Measurements from ENCODE around the gene MRPL20.

MRPL20 gene

DNA sequence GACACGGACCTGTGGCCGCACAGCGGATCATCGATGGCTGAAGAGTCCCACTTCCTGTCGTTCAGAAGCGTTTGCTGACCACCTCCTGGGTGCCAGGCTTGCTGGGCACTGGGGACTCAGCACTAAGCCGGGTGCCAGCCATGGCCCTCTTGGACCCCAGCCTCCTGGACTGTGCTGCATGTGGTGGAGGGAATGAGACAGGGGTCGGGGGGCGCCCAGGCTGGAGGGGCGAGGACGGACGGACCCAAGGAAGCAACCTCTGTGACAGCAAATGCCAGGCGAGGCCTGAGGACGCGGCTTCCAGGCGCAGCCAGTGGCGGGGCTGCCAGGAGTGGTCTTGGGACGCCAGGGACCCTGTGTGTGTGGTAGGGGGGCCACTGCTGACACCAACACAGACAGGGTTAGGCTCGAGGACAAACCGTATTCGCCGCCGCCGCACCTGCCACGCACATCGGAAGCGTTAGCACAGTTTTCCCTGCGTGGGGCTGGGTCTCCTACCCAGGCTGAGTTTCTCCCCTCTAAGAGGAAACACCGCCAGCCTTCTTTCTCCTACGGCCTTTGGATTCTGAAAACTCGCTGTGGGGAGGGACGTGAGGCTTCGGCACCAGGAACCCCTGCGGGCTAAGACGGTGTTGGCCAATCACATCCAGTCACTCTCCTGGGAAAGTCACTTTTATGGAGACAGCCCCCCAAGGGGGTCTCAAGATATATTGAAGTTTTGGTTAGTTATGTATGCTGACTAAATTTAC, 45.7 kb downstream of the MRPL20 start:
- Mint-ChIP-seq H3K27me3 (ENCODE audit: low read depth) (no peaks in the 10 kb centered on the region), H3K9me3 (no peaks in the 10 kb centered on the region), H3K4me3 (peak overlapping the region in 2 of 3 experiments; percentile 73 to 82), H3K36me3 (ENCODE audit: low read depth) (no peaks in the 10 kb centered on the region), H3K4me1 (peaks cover 26% of the 10 kb centered on the region), H3K27ac (peak overlapping the region; percentile 94 to 100 (median 96))
- TF ChIP-seq, protein P1, sequence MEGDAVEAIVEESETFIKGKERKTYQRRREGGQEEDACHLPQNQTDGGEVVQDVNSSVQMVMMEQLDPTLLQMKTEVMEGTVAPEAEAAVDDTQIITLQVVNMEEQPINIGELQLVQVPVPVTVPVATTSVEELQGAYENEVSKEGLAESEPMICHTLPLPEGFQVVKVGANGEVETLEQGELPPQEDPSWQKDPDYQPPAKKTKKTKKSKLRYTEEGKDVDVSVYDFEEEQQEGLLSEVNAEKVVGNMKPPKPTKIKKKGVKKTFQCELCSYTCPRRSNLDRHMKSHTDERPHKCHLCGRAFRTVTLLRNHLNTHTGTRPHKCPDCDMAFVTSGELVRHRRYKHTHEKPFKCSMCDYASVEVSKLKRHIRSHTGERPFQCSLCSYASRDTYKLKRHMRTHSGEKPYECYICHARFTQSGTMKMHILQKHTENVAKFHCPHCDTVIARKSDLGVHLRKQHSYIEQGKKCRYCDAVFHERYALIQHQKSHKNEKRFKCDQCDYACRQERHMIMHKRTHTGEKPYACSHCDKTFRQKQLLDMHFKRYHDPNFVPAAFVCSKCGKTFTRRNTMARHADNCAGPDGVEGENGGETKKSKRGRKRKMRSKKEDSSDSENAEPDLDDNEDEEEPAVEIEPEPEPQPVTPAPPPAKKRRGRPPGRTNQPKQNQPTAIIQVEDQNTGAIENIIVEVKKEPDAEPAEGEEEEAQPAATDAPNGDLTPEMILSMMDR (IDR thresholded peaks at IDR 0.05; ENCODE audit: unreplicated experiment in 3 of 3) = no peak

DNA sequence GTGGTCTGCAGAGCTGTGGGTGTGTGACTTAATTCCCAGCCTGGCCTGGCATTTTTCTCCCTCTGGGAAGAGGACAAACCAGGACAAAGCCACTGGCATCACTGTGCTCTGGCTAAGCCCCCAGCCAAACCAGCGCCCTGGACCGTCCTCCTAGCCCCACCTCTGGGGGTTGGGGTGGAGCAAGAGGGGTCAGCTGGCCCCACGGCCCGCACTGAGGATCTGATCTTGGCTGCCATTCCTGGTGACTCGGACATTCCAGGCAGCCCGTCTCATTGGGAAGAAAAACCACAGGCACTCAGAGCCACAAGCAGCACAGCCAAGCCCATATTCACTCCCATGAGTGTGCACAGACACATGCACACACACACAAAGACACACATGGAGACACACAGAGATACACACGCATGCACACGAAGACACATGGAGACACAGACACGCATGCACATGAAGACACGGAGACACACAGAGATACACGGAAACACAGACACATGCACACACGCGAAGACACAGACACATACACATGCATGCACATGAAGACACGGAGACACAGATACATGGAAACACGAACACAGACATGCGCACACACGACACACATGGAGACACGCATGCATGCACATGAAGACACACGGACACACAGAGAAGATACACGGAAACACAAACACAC, 46.5 kb downstream of the MRPL20 start:
- Mint-ChIP-seq H3K4me1 (peaks cover 26% of the 10 kb centered on the region), H3K4me3 (peak overlapping the region; percentile 36 to 45 (median 42)), H3K27ac (peak overlapping the region; percentile 94 to 100 (median 96)), H3K9me3 (no peaks in the 10 kb centered on the region), H3K27me3 (ENCODE audit: low read depth) (no peaks in the 10 kb centered on the region), H3K36me3 (ENCODE audit: low read depth) (no peaks in the 10 kb centered on the region)
- TF ChIP-seq, protein P1 (IDR thresholded peaks at IDR 0.05; ENCODE audit: unreplicated experiment in 3 of 3) = no peak

DNA sequence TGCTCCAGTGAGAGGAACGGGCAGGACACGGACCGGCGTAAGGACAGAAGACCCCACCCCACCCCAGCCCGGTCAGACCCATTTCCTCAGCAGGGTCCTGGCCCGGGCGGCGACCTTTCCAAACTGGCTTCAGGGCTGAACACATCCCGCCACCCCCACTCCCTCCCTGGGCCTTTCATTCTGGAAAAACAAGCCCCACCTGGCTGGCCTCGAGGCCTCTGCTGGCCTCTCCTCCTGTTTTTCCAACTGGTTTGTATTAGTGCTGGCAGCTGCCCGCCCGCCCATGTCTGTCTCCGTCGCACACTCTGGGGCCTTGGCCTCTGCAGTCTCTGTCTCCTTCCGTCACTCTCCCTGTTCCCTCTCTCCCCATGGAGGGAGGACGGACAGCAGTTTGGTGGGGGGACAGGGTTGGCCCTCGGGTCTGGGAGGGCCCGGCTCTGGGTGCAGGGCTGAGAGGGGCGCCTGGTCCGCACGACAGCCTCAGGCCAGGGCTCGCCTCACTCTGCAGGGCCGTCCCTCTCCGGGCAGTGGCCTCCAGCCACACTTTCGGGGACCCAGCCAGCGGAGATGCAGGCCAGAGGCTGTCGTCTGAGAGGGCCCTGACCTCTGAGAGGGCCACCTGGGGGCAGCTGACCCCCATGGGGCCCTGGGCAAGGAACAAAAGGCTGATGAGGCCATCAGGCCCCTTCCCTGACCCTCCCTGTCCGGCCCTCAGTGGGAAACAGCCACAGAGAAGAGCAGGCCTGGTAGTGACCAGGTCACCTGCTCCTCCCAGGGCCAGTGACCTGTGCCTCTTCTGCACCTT, 47.2 kb downstream of the MRPL20 start:
- Mint-ChIP-seq H3K4me1 (peaks cover 26% of the 10 kb centered on the region), H3K27me3 (ENCODE audit: low read depth) (no peaks in the 10 kb centered on the region), H3K9me3 (no peaks in the 10 kb centered on the region), H3K36me3 (ENCODE audit: low read depth) (no peaks in the 10 kb centered on the region), H3K27ac (peak overlapping the region; percentile 100), H3K4me3 (peak overlapping the region; percentile 88 to 94 (median 93))
- TF ChIP-seq, protein P1 (IDR thresholded peaks at IDR 0.05; ENCODE audit: unreplicated experiment in 3 of 3) = no peak

DNA sequence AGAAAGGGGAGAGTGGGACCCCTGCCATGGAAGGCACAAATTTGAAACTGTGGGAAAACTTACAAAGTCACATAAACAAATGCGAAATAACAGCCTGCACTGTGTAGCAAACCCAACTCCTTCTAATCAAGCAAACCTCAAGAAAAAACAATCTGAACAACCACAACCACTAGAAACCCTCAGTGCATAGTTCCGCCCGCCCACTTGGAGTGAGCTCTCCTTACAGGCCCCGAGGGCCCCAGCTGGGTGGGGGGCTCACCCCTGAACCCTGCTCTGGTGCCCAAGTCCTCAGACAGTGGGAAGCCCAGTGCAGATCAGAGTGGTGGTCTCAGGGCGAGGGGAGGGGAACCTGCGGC, 47.8 kb downstream of the MRPL20 start:
- peak overlapping the region; percentile 88 to 94 (median 93) for H3K4me3 Mint-ChIP-seq
- H3K27ac Mint-ChIP-seq = peak overlapping the region; percentile 100
- TF ChIP-seq, protein P1 (IDR thresholded peaks at IDR 0.05; ENCODE audit: unreplicated experiment in 3 of 3) = no peak
- no peaks in the 10 kb centered on the region for H3K9me3 Mint-ChIP-seq
- H3K27me3 Mint-ChIP-seq (ENCODE audit: low read depth) = no peaks in the 10 kb centered on the region
- H3K36me3 Mint-ChIP-seq (ENCODE audit: low read depth) = no peaks in the 10 kb centered on the region
- peaks cover 26% of the 10 kb centered on the region for H3K4me1 Mint-ChIP-seq

DNA sequence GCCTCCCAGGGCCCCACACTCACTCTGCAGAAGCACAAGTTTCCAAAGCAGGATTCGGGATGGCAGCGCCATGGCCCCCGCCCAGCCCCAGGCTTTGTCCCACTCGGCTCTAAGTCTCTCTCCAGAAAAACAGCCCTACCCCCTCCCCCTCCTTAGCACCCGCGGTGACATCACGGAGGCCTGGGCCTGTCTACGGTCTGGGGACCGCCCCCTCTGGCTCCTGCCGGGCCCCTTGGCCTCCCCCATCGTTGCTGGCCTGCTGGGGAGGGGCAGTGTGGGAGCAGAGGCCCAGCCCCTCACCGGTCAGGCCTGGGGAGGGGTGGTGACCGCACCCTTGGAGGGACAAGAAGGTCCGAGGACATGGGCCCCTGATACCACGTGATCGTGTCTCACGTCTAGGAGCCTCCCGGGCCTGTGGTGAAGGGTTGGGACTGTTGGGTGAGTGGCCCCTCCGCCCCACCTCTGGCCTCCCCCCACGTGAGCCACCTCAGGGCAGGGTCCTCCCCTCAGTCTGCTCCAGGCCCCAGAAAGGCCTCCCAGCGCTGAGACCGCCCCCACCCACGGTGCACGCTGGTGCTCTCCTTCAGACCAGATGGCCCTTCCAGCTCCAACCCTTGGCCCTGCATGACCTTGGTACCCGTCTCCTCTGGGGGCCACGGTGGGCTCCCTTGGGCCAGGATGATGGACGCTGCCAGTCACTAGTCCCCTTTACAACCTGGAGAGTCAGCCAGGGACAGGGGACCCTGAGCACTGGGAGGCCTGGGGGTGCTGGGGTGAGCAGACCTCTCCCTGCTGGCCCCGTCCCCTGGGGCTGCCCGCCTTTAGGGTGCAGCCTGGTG, 48.4 kb downstream of the MRPL20 start, which contains the start of gene MXRA8:
TSS of gene MXRA8 (minus strand) at position 123 of the 839 bp plus-strand sequence. CDS start at position 72, 51 bp downstream.
- Mint-ChIP-seq H3K27me3 (ENCODE audit: low read depth) (no peaks in the 10 kb centered on the region), H3K27ac (peak within 1 kb of the TSS; percentile 100)

More for the DNA sequence above, 48.4 kb downstream of the MRPL20 start, which contains the start of gene MXRA8:
- Mint-ChIP-seq H3K36me3 (ENCODE audit: low read depth) (no peaks in the 10 kb centered on the region), H3K9me3 (no peaks in the 10 kb centered on the region), H3K4me1 (peaks cover 26% of the 10 kb centered on the region), H3K4me3 (peak within 1 kb of the TSS; percentile 93 to 94 (median 94))
- TF ChIP-seq, protein P1 (IDR thresholded peaks at IDR 0.05; ENCODE audit: unreplicated experiment in 3 of 3) = no peak

Data from nephron (organoid).